HG03066 (cell line): ENCODE measurements around the gene C2CD4B.

Experiments
- ATAC-seq: cut with Tn5 transposase; IDR thresholded peaks from one replicate; pipeline ENCODE4 v1.9.1; 2021; ENCODE audit warnings: low read depth; ENCODE audit not compliant: unreplicated experiment

Gene C2CD4B

GRCh38 chr15:62165104-62165792 is at the start of gene C2CD4B:
TSS of gene C2CD4B (minus strand) at chr15:62165285. CDS start at chr15:62164984, 301 bp downstream.
- no peak for ATAC-seq

- no peak for ATAC-seq
These were observed 47.7 kb upstream of the C2CD4B start for GRCh38 chr15:62212741-62213140.

- ATAC-seq, result no peak
These were observed 46.3 kb upstream of the C2CD4B start for GRCh38 chr15:62211348-62211747.

GRCh38 chr15:62209821-62210220 is 44.7 kb upstream of the C2CD4B start:
- ATAC-seq, result no peak

- ATAC-seq, result no peak
These were observed 44.2 kb upstream of the C2CD4B start for GRCh38 chr15:62209322-62209721.

- no peak for ATAC-seq
These were observed 43.8 kb upstream of the C2CD4B start for GRCh38 chr15:62208884-62209283.

GRCh38 chr15:62208367-62208766 is 43.3 kb upstream of the C2CD4B start:
- ATAC-seq, result no peak

- no peak for ATAC-seq
These were observed 25.6 kb upstream of the C2CD4B start for GRCh38 chr15:62190675-62191074.

- no peak for ATAC-seq
These were observed 25.2 kb upstream of the C2CD4B start for GRCh38 chr15:62190274-62190673.

- ATAC-seq, result no peak
These were observed 23.7 kb upstream of the C2CD4B start for GRCh38 chr15:62188744-62189143.

- no peak for ATAC-seq
These were observed 22.8 kb upstream of the C2CD4B start for GRCh38 chr15:62187910-62188309.

GRCh38 chr15:62187425-62187824 is 22.3 kb upstream of the C2CD4B start:
- ATAC-seq, result no peak

GRCh38 chr15:62186578-62186977 is 21.5 kb upstream of the C2CD4B start:
- ATAC-seq, result no peak

- no peak for ATAC-seq
These were observed 18.0 kb upstream of the C2CD4B start for GRCh38 chr15:62183130-62183529.

GRCh38 chr15:62173215-62173614 is 8.1 kb upstream of the C2CD4B start:
- ATAC-seq, result no peak

- no peak for ATAC-seq
These were observed 6.8 kb upstream of the C2CD4B start for GRCh38 chr15:62171882-62172281.

GRCh38 chr15:62165793-62166375 is 799 bp upstream of the C2CD4B start:
- ATAC-seq, result no peak

- no peak for ATAC-seq
These were observed 535 bp downstream of the C2CD4B start for GRCh38 chr15:62164396-62165103.

- no peak for ATAC-seq
These were observed 1.1 kb downstream of the C2CD4B start for GRCh38 chr15:62164014-62164395.

GRCh38 chr15:62163397-62164013 is 1.6 kb downstream of the C2CD4B start:
- no peak for ATAC-seq

GRCh38 chr15:62153228-62153627 is 11.9 kb downstream of the C2CD4B start:
- no peak for ATAC-seq
